Cardiac fibroblast (primary cell): Measurements from ENCODE around the gene GLT1D1.
A peak's percentile ranks its signal among the peaks of the same experiment; 100 is the strongest.

ENCODE experiments used
- DNase-seq, 2 donors: peaks; one replicate each; pipeline versions ENCODE4 v3.0.0 to v3.0.0-alpha.2; 2010; ENCODE audit warnings: low read depth in 2 of 2
- H3K4me3 ChIP-seq, 2 donors: replicated peaks in 1 of 2; 1 replicate in 1 of 2; 2 replicates in 1 of 2; pipeline ENCODE4 v1.5.1; 2011; ENCODE audit warnings: low read depth in 2 of 2, low read length in 2 of 2, mild to moderate bottlenecking in 2 of 2, moderate library complexity in 1 of 2
- CTCF ChIP-seq: IDR thresholded peaks from one replicate; pipeline ENCODE4 v1.5.1; 2011; ENCODE audit warnings: low read depth, mild to moderate bottlenecking, low read length, inconsistent platforms

The GLT1D1 gene

GRCh38 chr12:128820723-128821432 lies 32.4 kb upstream of the GLT1D1 start:
- DNase-seq = no peak
- no peak for TF ChIP-seq CTCF
- no peak overlapping the region for H3K4me3 ChIP-seq

- DNase-seq = no peak
- H3K4me3 ChIP-seq = peak overlapping the region; percentile 79 to 89
- TF ChIP-seq CTCF = no peak
These were observed 29.9 kb upstream of the GLT1D1 start for GRCh38 chr12:128823216-128823915.

GRCh38 chr12:128823916-128824839 lies 29.1 kb upstream of the GLT1D1 start, which contains the start of gene SLC15A4:
Gene SLC15A4 (minus strand): TSS chr12:128823958. CDS start chr12:128823943, 15 bp downstream.
- TF ChIP-seq CTCF = peak; percentile 36

GRCh38 chr12:128825835-128826234 lies 27.4 kb upstream of the GLT1D1 start:
- no peak for DNase-seq
- TF ChIP-seq CTCF = no peak
- no peak overlapping the region for H3K4me3 ChIP-seq

More at GRCh38 chr12:128823916-128824839, 29.1 kb upstream of the GLT1D1 start, which contains the start of gene SLC15A4:
- peak within 1 kb of the TSS; percentile 79 to 89 for H3K4me3 ChIP-seq
- peak; percentile 91 to 93 for DNase-seq

GRCh38 chr12:128827724-128828123 lies 25.6 kb upstream of the GLT1D1 start:
- DNase-seq = no peak
- TF ChIP-seq CTCF = no peak
- no peak overlapping the region for H3K4me3 ChIP-seq

- DNase-seq = no peak
- no peak for TF ChIP-seq CTCF
- H3K4me3 ChIP-seq = no peak overlapping the region
These were observed 23.3 kb upstream of the GLT1D1 start for GRCh38 chr12:128829861-128830504.
